ENCODE measurements around the gene DLG2.
"Not testable (repeated sequence)": the region's sequence is repeated elsewhere in the genome, so short reads cannot be mapped to it uniquely, and the experiment has no call there.

DLG2 gene

GRCh38 chr11:83455356-83455755 is 2171.8 kb downstream of the DLG2 start:
- no peak for DNase-seq (ENCODE audit: low read depth)

- no peak for DNase-seq (ENCODE audit: low read depth)
These were observed 2172.5 kb downstream of the DLG2 start for GRCh38 chr11:83454674-83455073.

- DNase-seq (ENCODE audit: low read depth), result no peak
These were observed 2177.7 kb downstream of the DLG2 start for GRCh38 chr11:83449338-83449913.

- DNase-seq (ENCODE audit: low read depth), result no peak
These were observed 2178.5 kb downstream of the DLG2 start for GRCh38 chr11:83448686-83449085.

GRCh38 chr11:83443880-83444279 is 2183.3 kb downstream of the DLG2 start:
- DNase-seq (ENCODE audit: low read depth), result not testable (repeated sequence)

- no peak for DNase-seq (ENCODE audit: low read depth)
These were observed 2185.5 kb downstream of the DLG2 start for GRCh38 chr11:83441601-83442000.

GRCh38 chr11:83441171-83441570 is 2186.0 kb downstream of the DLG2 start:
- DNase-seq (ENCODE audit: low read depth), result no peak

GRCh38 chr11:83438438-83438837 is 2188.7 kb downstream of the DLG2 start:
- DNase-seq (ENCODE audit: low read depth), result no peak

- DNase-seq (ENCODE audit: low read depth), result no peak
These were observed 2189.2 kb downstream of the DLG2 start for GRCh38 chr11:83437939-83438338.

- no peak for DNase-seq (ENCODE audit: low read depth)
These were observed 2190.3 kb downstream of the DLG2 start for GRCh38 chr11:83436855-83437254.

GRCh38 chr11:83434812-83435211 is 2192.3 kb downstream of the DLG2 start:
- DNase-seq (ENCODE audit: low read depth), result not testable (repeated sequence)

- no peak for DNase-seq (ENCODE audit: low read depth)
These were observed 2199.2 kb downstream of the DLG2 start for GRCh38 chr11:83427943-83428342.

- no peak for DNase-seq (ENCODE audit: low read depth)
These were observed 2199.6 kb downstream of the DLG2 start for GRCh38 chr11:83427501-83427900.

GRCh38 chr11:83425137-83425466 is 2202.0 kb downstream of the DLG2 start:
- no peak for DNase-seq (ENCODE audit: low read depth)

- no peak for DNase-seq (ENCODE audit: low read depth)
These were observed 2202.6 kb downstream of the DLG2 start for GRCh38 chr11:83424376-83425136.

- not testable (repeated sequence) for DNase-seq (ENCODE audit: low read depth)
These were observed 2204.5 kb downstream of the DLG2 start for GRCh38 chr11:83422641-83423040.

GRCh38 chr11:83410605-83411565 is 2216.3 kb downstream of the DLG2 start:
- DNase-seq (ENCODE audit: low read depth), result no peak

- no peak for DNase-seq (ENCODE audit: low read depth)
These were observed 2217.3 kb downstream of the DLG2 start for GRCh38 chr11:83409891-83410290.

- no peak for DNase-seq (ENCODE audit: low read depth)
These were observed 2217.7 kb downstream of the DLG2 start for GRCh38 chr11:83409476-83409875.

- no peak for DNase-seq (ENCODE audit: low read depth)
These were observed 2218.2 kb downstream of the DLG2 start for GRCh38 chr11:83408946-83409345.

All from stimulated activated CD4-positive, alpha-beta T cell treated with anti-CD3 and anti-CD28 coated beads, Interleukin-2, amount 100 ng/mL, for 4 hours (primary cell).